HEK293 (cell line): ENCODE results near the gene PARD3.

ENCODE experiments used
- CTCF ChIA-PET: fragments of 350-600 bp; formaldehyde crosslinking; extraction: SDS; loops from one replicate; lab custom pipeline; 2021; ENCODE audit warnings: antibody characterized with exemption; lab: Yijun Ruan, JAX
- POLR2A ChIA-PET: fragments of 300-600 bp; formaldehyde crosslinking; extraction: SDS; loops from one replicate; lab custom pipeline; 2020; ENCODE audit warnings: antibody characterized with exemption, inconsistent platforms; lab: Yijun Ruan, JAX
- H3K27ac ChIP-seq: fragments of 200-500 bp; sonication (Bioruptor generic); 2 replicates; pipeline ENCODE4 v1.5.1; 2014; ENCODE audit warnings: low read depth, low read length, control low read depth, inconsistent platforms; ENCODE audit errors: extremely low read depth
- H3K36me3 ChIP-seq, 2 experiments: fragments of 200-500 bp in 1 of 2; sonication (Bioruptor generic) in 1 of 2; 1 replicate in 1 of 2; 2 replicates in 1 of 2; pipeline ENCODE4 v1.5.1; 2014 to 2017; ENCODE audit warnings: inconsistent platforms in 2 of 2, low read length in 2 of 2; ENCODE audit not compliant: control insufficient read depth in 2 of 2, insufficient read depth in 1 of 2
- H3K4me1 ChIP-seq: fragments of 200-500 bp; sonication (Bioruptor generic); 2 replicates; pipeline ENCODE4 v1.5.1; 2014; ENCODE audit warnings: mild to moderate bottlenecking, low read length, inconsistent platforms; ENCODE audit not compliant: control insufficient read depth, insufficient read depth
- H3K4me3 ChIP-seq: 2 replicates; pipeline ENCODE4 v1.5.1; 2011; ENCODE audit warnings: low read depth, mild to moderate bottlenecking, control low read depth, low read length, moderate library complexity
- H3K9me3 ChIP-seq: fragments of 200-500 bp; sonication (Bioruptor generic); 2 replicates; pipeline ENCODE4 v1.5.1; 2014; ENCODE audit warnings: low read depth, low read length, inconsistent platforms; ENCODE audit not compliant: control insufficient read depth, insufficient read depth
- MEIS1 ChIP-seq: sonication (generic); formaldehyde crosslinking; IDR thresholded peaks from 2 replicates; pipeline ENCODE4 v1.8.1; 2022; ENCODE audit warnings: missing genetic modification reagents, mild to moderate bottlenecking, borderline replicate concordance
- OSR2 ChIP-seq: fragments of 450-650 bp; formaldehyde crosslinking; IDR thresholded peaks from 2 replicates; pipeline ENCODE4 v1.5.1; 2016; ENCODE audit warnings: missing biosample characterization, missing genetic modification characterization
- ZNF121 ChIP-seq: fragments of 450-650 bp; formaldehyde crosslinking; IDR thresholded peaks from 2 replicates; pipeline ENCODE4 v1.5.1; 2016; ENCODE audit warnings: missing biosample characterization, missing genetic modification characterization
- ZNF23 ChIP-seq: fragments of 450-650 bp; formaldehyde crosslinking; IDR thresholded peaks from 2 replicates; pipeline ENCODE4 v1.5.1; 2016; ENCODE audit warnings: missing biosample characterization, missing genetic modification characterization, borderline replicate concordance
- ZNF248 ChIP-seq: fragments of 450-650 bp; formaldehyde crosslinking; IDR thresholded peaks from 2 replicates; pipeline ENCODE4 v1.5.1; 2017; ENCODE audit warnings: missing biosample characterization, missing genetic modification characterization
- ZNF266 ChIP-seq: fragments of 450-650 bp; formaldehyde crosslinking; IDR thresholded peaks from 2 replicates; pipeline ENCODE4 v1.5.1; 2016; ENCODE audit warnings: missing biosample characterization, missing genetic modification characterization, low read depth
- ZNF311 ChIP-seq: fragments of 450-650 bp; formaldehyde crosslinking; IDR thresholded peaks from 2 replicates; pipeline ENCODE4 v1.5.1; 2017; ENCODE audit warnings: missing biosample characterization, missing genetic modification characterization, borderline replicate concordance
- ZNF521 ChIP-seq: fragments of 450-650 bp; formaldehyde crosslinking; IDR thresholded peaks from 2 replicates; pipeline ENCODE4 v1.5.1; 2017; ENCODE audit warnings: missing biosample characterization, mild to moderate bottlenecking, missing genetic modification characterization
- ZNF544 ChIP-seq: fragments of 450-650 bp; formaldehyde crosslinking; IDR thresholded peaks from 2 replicates; pipeline ENCODE4 v1.5.0; 2017; ENCODE audit warnings: missing biosample characterization, missing genetic modification characterization
- ZNF629 ChIP-seq: fragments of 450-650 bp; formaldehyde crosslinking; IDR thresholded peaks from 2 replicates; pipeline ENCODE4 v1.5.1; 2017; ENCODE audit warnings: missing biosample characterization, missing genetic modification characterization
- ZNF660 ChIP-seq: fragments of 450-650 bp; IDR thresholded peaks from 2 replicates; pipeline ENCODE4 v1.5.1; 2018; ENCODE audit warnings: missing biosample characterization, mild to moderate bottlenecking, missing genetic modification characterization
- ZNF785 ChIP-seq: fragments of 450-650 bp; formaldehyde crosslinking; IDR thresholded peaks from 2 replicates; pipeline ENCODE4 v1.5.1; 2016; ENCODE audit warnings: missing biosample characterization, missing genetic modification characterization
- TF ChIP-seq, protein P1 (sequence below): fragments of 450-650 bp; formaldehyde crosslinking; IDR thresholded peaks from 2 replicates; pipeline ENCODE4 v1.5.1; 2016; ENCODE audit warnings: missing biosample characterization, missing genetic modification characterization, borderline replicate concordance
- TF ChIP-seq, protein P2 (sequence below): fragments of 450-650 bp; formaldehyde crosslinking; IDR thresholded peaks from 2 replicates; pipeline ENCODE4 v1.5.1; 2017; ENCODE audit warnings: missing biosample characterization, missing genetic modification characterization
- TF ChIP-seq, protein P3 (sequence below): fragments of 450-650 bp; formaldehyde crosslinking; IDR thresholded peaks from 2 replicates; pipeline ENCODE4 v1.5.1; 2016; ENCODE audit warnings: missing biosample characterization, missing genetic modification characterization
- TF ChIP-seq, protein P4 (sequence below): sonication (generic); formaldehyde crosslinking; IDR thresholded peaks from 2 replicates; pipeline ENCODE4 v1.8.1; 2022; ENCODE audit warnings: mild to moderate bottlenecking, moderate library complexity, missing genetic modification reagents
- TF ChIP-seq, protein P5 (sequence below): fragments of 450-650 bp; formaldehyde crosslinking; optimal IDR thresholded peaks from 2 replicates; pipeline ENCODE3; 2016; ENCODE audit warnings: missing biosample characterization, mild to moderate bottlenecking, missing genetic modification characterization
- TF ChIP-seq, protein P6 (sequence below): fragments of 450-650 bp; formaldehyde crosslinking; IDR thresholded peaks from 2 replicates; pipeline ENCODE4 v1.5.1; 2016; ENCODE audit warnings: missing biosample characterization, missing genetic modification characterization

PARD3 gene

DNA sequence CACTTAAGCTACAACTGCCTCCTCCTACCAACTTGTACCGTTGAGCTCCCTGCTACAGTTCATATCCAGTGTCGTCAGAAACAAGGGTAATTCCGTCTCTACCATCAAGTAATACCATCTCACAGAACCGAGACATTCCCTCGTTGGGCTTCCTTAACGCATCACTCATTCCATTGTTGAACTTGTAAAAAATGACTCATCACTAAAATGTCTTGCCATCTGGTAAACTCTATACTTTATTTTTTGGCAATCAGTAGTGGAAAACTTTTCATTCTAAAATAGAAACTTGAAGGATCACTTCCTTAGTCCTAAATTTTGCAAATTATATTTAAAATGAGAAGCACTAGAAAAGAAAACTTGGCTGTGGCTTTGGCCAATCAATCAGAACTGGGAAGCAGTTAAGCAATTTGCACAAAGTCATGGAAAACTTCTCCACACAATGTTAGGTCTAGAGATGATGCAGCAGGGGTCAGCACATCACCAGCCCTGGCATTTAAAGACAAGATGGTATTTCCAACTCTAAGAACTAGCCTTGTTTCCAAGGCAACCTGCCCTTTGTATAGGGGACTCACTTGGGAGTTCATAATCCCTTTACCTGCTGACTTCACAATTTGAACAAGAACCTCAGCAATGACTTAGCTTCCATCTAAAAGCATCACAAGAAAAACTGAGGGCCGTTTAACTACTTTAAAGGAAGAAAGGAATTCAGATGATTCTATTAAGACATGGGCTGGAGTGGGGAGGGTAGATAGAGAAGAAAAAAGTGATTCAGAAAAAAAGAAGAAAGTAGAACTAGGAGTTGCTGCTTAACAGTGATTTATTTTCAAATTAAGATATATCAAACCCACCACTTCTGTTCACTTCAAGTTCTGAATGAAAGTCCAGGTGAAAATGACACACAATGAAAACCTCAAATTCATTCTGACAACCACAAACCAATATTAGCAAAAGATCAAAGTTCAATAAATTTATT is 288.1 kb downstream of the PARD3 start (continued):
- TF ChIP-seq, protein P1, sequence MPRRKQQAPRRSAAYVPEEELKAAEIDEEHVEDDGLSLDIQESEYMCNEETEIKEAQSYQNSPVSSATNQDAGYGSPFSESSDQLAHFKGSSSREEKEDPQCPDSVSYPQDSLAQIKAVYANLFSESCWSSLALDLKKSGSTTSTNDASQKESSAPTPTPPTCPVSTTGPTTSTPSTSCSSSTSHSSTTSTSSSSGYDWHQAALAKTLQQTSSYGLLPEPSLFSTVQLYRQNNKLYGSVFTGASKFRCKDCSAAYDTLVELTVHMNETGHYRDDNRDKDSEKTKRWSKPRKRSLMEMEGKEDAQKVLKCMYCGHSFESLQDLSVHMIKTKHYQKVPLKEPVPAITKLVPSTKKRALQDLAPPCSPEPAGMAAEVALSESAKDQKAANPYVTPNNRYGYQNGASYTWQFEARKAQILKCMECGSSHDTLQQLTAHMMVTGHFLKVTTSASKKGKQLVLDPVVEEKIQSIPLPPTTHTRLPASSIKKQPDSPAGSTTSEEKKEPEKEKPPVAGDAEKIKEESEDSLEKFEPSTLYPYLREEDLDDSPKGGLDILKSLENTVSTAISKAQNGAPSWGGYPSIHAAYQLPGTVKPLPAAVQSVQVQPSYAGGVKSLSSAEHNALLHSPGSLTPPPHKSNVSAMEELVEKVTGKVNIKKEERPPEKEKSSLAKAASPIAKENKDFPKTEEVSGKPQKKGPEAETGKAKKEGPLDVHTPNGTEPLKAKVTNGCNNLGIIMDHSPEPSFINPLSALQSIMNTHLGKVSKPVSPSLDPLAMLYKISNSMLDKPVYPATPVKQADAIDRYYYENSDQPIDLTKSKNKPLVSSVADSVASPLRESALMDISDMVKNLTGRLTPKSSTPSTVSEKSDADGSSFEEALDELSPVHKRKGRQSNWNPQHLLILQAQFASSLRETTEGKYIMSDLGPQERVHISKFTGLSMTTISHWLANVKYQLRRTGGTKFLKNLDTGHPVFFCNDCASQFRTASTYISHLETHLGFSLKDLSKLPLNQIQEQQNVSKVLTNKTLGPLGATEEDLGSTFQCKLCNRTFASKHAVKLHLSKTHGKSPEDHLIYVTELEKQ (tag by site-specific recombination): no peak
- TF ChIP-seq ZNF248 (no peak), ZNF785 (tag by site-specific recombination) (no peak), ZNF311 (no peak), ZNF521 (tag by site-specific recombination) (no peak), MEIS1 (CRISPR knock-in tag) (no peak), ZNF629 (tag by site-specific recombination) (peak; percentile 47; the same call in 1 of the 2 replicates), ZNF23 (tag by site-specific recombination) (no peak), ZNF660 (0 out of 2 replicates have a peak, but pooled peaks have one; percentile 68), ZNF121 (tag by site-specific recombination) (no peak)
- TF ChIP-seq, protein P2, sequence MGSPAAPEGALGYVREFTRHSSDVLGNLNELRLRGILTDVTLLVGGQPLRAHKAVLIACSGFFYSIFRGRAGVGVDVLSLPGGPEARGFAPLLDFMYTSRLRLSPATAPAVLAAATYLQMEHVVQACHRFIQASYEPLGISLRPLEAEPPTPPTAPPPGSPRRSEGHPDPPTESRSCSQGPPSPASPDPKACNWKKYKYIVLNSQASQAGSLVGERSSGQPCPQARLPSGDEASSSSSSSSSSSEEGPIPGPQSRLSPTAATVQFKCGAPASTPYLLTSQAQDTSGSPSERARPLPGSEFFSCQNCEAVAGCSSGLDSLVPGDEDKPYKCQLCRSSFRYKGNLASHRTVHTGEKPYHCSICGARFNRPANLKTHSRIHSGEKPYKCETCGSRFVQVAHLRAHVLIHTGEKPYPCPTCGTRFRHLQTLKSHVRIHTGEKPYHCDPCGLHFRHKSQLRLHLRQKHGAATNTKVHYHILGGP (tag by site-specific recombination): no peak
- TF ChIP-seq, protein P3, sequence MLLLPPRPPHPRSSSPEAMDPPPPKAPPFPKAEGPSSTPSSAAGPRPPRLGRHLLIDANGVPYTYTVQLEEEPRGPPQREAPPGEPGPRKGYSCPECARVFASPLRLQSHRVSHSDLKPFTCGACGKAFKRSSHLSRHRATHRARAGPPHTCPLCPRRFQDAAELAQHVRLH (tag by site-specific recombination): no peak
- TF ChIP-seq, protein P4, sequence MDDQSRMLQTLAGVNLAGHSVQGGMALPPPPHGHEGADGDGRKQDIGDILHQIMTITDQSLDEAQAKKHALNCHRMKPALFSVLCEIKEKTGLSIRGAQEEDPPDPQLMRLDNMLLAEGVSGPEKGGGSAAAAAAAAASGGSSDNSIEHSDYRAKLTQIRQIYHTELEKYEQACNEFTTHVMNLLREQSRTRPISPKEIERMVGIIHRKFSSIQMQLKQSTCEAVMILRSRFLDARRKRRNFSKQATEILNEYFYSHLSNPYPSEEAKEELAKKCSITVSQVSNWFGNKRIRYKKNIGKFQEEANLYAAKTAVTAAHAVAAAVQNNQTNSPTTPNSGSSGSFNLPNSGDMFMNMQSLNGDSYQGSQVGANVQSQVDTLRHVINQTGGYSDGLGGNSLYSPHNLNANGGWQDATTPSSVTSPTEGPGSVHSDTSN: no peak

DNA sequence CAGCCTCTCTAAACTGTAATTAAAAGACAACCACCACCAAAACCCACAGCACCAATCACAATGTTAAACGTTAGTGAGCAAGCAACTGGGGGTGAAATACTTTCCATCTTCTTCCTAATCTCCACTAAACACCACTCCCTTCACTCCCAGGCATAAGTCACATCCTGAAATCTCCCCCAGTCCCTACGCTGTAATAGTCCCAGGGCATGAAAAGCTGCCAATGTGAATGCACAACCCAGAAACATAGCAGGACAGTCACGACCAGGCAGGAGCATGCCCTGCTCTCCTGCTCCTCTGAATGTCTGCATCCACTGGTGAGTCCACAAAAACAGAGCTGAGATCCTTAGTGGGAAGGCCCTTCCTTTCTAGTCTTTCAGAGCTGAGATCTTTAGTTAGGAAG is 288.9 kb downstream of the PARD3 start:
- Histone ChIP-seq H3K4me3 (no peak overlapping the region), H3K4me1 (peaks cover 26% of the 10 kb centered on the region), H3K27ac (no peak overlapping the region), H3K36me3 (no peaks in the 10 kb centered on the region), H3K9me3 (no peaks in the 10 kb centered on the region)
- TF ChIP-seq OSR2 (tag by site-specific recombination): no peak
- TF ChIP-seq, protein P5, sequence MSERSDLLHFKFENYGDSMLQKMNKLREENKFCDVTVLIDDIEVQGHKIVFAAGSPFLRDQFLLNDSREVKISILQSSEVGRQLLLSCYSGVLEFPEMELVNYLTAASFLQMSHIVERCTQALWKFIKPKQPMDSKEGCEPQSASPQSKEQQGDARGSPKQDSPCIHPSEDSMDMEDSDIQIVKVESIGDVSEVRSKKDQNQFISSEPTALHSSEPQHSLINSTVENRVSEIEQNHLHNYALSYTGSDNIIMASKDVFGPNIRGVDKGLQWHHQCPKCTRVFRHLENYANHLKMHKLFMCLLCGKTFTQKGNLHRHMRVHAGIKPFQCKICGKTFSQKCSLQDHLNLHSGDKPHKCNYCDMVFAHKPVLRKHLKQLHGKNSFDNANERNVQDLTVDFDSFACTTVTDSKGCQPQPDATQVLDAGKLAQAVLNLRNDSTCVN (tag by site-specific recombination): no peak
- no peak for TF ChIP-seq ZNF266 (tag by site-specific recombination)
- TF ChIP-seq, protein P6, sequence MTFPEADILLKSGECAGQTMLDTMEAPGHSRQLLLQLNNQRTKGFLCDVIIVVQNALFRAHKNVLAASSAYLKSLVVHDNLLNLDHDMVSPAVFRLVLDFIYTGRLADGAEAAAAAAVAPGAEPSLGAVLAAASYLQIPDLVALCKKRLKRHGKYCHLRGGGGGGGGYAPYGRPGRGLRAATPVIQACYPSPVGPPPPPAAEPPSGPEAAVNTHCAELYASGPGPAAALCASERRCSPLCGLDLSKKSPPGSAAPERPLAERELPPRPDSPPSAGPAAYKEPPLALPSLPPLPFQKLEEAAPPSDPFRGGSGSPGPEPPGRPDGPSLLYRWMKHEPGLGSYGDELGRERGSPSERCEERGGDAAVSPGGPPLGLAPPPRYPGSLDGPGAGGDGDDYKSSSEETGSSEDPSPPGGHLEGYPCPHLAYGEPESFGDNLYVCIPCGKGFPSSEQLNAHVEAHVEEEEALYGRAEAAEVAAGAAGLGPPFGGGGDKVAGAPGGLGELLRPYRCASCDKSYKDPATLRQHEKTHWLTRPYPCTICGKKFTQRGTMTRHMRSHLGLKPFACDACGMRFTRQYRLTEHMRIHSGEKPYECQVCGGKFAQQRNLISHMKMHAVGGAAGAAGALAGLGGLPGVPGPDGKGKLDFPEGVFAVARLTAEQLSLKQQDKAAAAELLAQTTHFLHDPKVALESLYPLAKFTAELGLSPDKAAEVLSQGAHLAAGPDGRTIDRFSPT (tag by site-specific recombination): no peak
- no peak for TF ChIP-seq ZNF544
- ChIA-PET POLR2A (no interaction called here), CTCF (interaction anchor here (0.6 to 1.6 kb wide), 4 partner anchors 18 to 114 kb away, joined by 3 to 5 read pairs (median 4); no protein-coding TSS in a partner anchor)
